ENCODE results near the gene DECR2. TPM values are rescaled to one million over a fixed set of nuclear protein-coding genes. Genes with fewer than 3 reads are reported as not detected.
A peak's percentile ranks its signal among the peaks of the same experiment; 100 is the strongest.

Gene DECR2
- total and polyA plus RNA-seq, 9 of the 15 experiments (the other 6 are each of a cell fraction or from before 2014, with no cell fraction given): 1.0 to 31.9 (median 10.3) TPM

DNA sequence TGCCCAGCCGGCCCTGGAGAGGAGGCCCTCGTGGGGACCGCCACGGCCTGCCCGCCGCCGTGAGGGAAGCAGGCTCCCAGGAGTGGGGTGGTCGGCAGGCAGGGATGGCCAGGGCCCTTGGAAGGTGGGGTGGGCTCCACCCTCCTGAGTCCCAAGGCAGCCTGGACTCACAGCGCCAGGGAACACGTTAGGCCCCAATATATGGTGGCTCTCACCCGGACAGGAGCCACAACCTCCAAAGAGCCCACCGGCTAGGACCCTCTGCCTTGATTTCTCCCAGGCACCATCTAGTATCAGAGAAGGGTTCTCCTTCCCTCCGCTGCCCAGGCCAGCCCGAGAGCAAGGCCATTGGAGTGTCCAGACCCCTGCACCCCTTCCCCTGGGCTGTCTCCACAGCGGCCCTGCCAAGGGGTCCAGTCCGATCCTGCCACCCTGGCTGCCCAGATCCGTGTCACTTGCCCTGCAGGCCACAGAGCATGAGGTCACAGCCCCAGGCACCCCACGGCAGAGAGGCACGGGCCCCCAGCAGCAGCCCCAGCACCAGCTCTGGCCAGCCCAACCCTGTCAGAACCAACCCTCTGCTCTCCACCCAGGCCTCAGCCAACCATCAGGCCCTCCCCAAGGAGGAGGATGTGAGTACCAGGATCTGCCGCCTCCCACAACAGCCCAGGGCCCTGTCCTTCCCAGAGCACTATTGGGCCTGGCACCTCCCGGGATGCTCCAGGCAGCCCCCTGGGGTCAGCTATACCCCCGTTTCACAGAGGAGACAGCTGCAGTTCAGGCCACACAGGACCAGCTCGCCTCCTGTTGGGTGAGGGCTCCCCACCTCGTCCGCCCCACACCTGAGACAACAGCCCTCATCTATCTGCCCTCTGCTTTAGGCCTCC is 48.0 kb upstream of the DECR2 start:
- Histone ChIP-seq H3K27me3 (ENCODE audit: control insufficient read depth in 2 of 2, insufficient read depth in 2 of 2, low read length in 2 of 2) (no peaks in the 10 kb centered on the region), H3K4me3 (peak overlapping the region; percentile 52), H3K9me1 (ENCODE audit: control insufficient read depth, insufficient read depth, low read length) (peaks cover 3% of the 10 kb centered on the region), H3K79me2 (ENCODE audit: control insufficient read depth, insufficient read depth, low read length) (peaks cover 35% of the 10 kb centered on the region), H3K9ac (ENCODE audit: insufficient read depth in 1 of 2, low read depth in 2 of 2, low read length in 2 of 2) (peak overlapping the region; percentile 61 to 90), H3K4me1 (replicated peaks in 1 of 2; ENCODE audit: control insufficient read depth in 2 of 2, insufficient read depth in 2 of 2, low read length in 2 of 2) (peaks cover 26 to 42% of the 10 kb centered on the region in 2 experiments), H3K36me3 (ENCODE audit: control insufficient read depth, insufficient read depth, low read length) (peaks cover 21% of the 10 kb centered on the region), H3K9me3 (replicated peaks; ENCODE audit: control insufficient read depth, insufficient read depth, low read depth, low read length) (no peaks in the 10 kb centered on the region), H2AFZ (ENCODE audit: low read depth, low read length) (peak overlapping the region; percentile 89), H3K27ac (ENCODE audit: extremely low read depth, low read depth, low read length) (peak overlapping the region; percentile 60), H3K4me2 (ENCODE audit: insufficient read depth, low read length) (peak overlapping the region; percentile 76), H4K20me1 (replicated peaks; ENCODE audit: control insufficient read depth, insufficient read depth, low read length) (no peaks in the 10 kb centered on the region; the same call in 1 of the 2 replicates)
- FAIRE-seq (no peak), DNase-seq (ENCODE audit: extremely low read depth in 1 of 4, low spot score in 3 of 4) (no peak), ATAC-seq (peak; percentile 3; the same call in 1 of the 3 replicates)
- no TSS peak for BruUV-seq (replicated peaks)
- in situ Hi-C loops (cut with MboI): no loop called here
- CTCF ChIA-PET (ENCODE audit: low intra/inter-chr PET ratio): no interaction called here
- 38% methylated on average over 21 of the region's 25 CpGs for WGBS (ENCODE audit: insufficient coverage, low coverage, missing lambda C conversion rate)
- intact Hi-C loops (cut with micrococcal nuclease): loop anchor here (5.0 kb wide), 1 partner anchor 116 kb away; no protein-coding TSS in a partner anchor
- POLR2A ChIA-PET: interaction anchor here (0.5 to 1.4 kb wide), 4 partner anchors 9 to 368 kb away, joined by 3 to 5 read pairs (median 3); no protein-coding TSS in a partner anchor
- TF ChIP-seq RERE (CRISPR knock-in tag; IDR thresholded peaks at IDR 0.05; ENCODE audit: borderline replicate concordance) (no peak), FOXA3 (CRISPR knock-in tag; conservative IDR thresholded peaks at IDR 0.05 in 1 of 2, IDR thresholded peaks at IDR 0.05 in 1 of 2) (0 out of 4 replicates have a peak, but pooled peaks of 1 of the 2 experiments have one; percentile 6), E2F6 (IDR thresholded peaks at IDR 0.05; ENCODE audit: borderline replicate concordance in 1 of 2, extremely low read depth in 1 of 2, insufficient read depth in 1 of 2, insufficient read length in 1 of 2, low read depth in 1 of 2, low read length in 1 of 2, poor library complexity in 1 of 2, severe bottlenecking in 1 of 2) (peak in 1 of 2 experiments; percentile 24)
- TF ChIP-seq, protein P1, sequence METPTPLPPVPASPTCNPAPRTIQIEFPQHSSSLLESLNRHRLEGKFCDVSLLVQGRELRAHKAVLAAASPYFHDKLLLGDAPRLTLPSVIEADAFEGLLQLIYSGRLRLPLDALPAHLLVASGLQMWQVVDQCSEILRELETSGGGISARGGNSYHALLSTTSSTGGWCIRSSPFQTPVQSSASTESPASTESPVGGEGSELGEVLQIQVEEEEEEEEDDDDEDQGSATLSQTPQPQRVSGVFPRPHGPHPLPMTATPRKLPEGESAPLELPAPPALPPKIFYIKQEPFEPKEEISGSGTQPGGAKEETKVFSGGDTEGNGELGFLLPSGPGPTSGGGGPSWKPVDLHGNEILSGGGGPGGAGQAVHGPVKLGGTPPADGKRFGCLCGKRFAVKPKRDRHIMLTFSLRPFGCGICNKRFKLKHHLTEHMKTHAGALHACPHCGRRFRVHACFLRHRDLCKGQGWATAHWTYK (CRISPR knock-in tag; IDR thresholded peaks at IDR 0.05): 0 out of 2 replicates have a peak, but pooled peaks have one; percentile 20
- TF ChIP-seq, protein P2, sequence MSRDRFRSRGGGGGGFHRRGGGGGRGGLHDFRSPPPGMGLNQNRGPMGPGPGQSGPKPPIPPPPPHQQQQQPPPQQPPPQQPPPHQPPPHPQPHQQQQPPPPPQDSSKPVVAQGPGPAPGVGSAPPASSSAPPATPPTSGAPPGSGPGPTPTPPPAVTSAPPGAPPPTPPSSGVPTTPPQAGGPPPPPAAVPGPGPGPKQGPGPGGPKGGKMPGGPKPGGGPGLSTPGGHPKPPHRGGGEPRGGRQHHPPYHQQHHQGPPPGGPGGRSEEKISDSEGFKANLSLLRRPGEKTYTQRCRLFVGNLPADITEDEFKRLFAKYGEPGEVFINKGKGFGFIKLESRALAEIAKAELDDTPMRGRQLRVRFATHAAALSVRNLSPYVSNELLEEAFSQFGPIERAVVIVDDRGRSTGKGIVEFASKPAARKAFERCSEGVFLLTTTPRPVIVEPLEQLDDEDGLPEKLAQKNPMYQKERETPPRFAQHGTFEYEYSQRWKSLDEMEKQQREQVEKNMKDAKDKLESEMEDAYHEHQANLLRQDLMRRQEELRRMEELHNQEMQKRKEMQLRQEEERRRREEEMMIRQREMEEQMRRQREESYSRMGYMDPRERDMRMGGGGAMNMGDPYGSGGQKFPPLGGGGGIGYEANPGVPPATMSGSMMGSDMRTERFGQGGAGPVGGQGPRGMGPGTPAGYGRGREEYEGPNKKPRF (IDR thresholded peaks at IDR 0.05; ENCODE audit: low read depth, low read length): no peak

Measured in K562 (cell line).